SK-MEL-5 (cell line): ENCODE results near the gene YWHAG. TPM values are rescaled to one million over a fixed set of nuclear protein-coding genes. Genes with fewer than 3 reads are reported as not detected.
"Not testable (repeated sequence)": the region's sequence is repeated elsewhere in the genome, so short reads cannot be mapped to it uniquely, and the experiment has no call there.

Source experiments
- DNase-seq: peaks from one replicate; pipeline ENCODE4 v3.0.0-alpha.2; 2016; ENCODE audit warnings: low read depth, low spot score
- in situ Hi-C: cut with HindIII; loops from 2 replicates; pipeline ENCODE4 v1.10.0; 2016; ENCODE audit warnings: low sequenced_read_pairs, high pct_unique_total_duplicates, low pct_unique_long_range_greater_than_20kb
- total RNA-seq: library from RNA; depleted of rRNA; stranded (reverse); fragments of >200 nt; shearing (Covaris generic); gene quantifications from 2 replicates; pipeline ENCODE4 v1.2.3, GENCODE V29; 2014

Gene YWHAG
- total RNA-seq, 1 experiment from 2014 or later, result 69.0 TPM

- in situ Hi-C loops, result no loop called here
These were observed 44.6 kb downstream of the YWHAG start for GRCh38 chr7:76314042-76314721.

GRCh38 chr7:76311838-76312237 is 47.0 kb downstream of the YWHAG start:
- in situ Hi-C loops, DNase-seq: not testable (repeated sequence)

More at GRCh38 chr7:76314042-76314721, 44.6 kb downstream of the YWHAG start:
- DNase-seq, result peak; percentile 97

- in situ Hi-C loops, result no loop called here
- DNase-seq, result peak; percentile 99
These were observed 48.5 kb downstream of the YWHAG start for GRCh38 chr7:76310102-76310957.

- DNase-seq, result not testable (repeated sequence)
These were observed 49.3 kb downstream of the YWHAG start for GRCh38 chr7:76309341-76310101.

GRCh38 chr7:76308874-76309273 is 49.9 kb downstream of the YWHAG start:
- in situ Hi-C loops, DNase-seq: not testable (repeated sequence)

More at GRCh38 chr7:76309341-76310101, 49.3 kb downstream of the YWHAG start:
- in situ Hi-C loops, result not testable (repeated sequence)

- DNase-seq, result no peak
- in situ Hi-C loops, result no loop called here
These were observed 53.9 kb downstream of the YWHAG start for GRCh38 chr7:76304888-76305375.

GRCh38 chr7:76303202-76304147 is 55.3 kb downstream of the YWHAG start:
- DNase-seq, result peak; percentile 97
- in situ Hi-C loops, result no loop called here

GRCh38 chr7:76302347-76303201 is 56.2 kb downstream of the YWHAG start, which contains the start of gene HSPB1:
Gene HSPB1, plus strand, starts transcription at chr7:76302673. Its CDS starts 40 bp downstream, at chr7:76302713.
- in situ Hi-C loops, result no loop called here
- DNase-seq, result peak; percentile 94

GRCh38 chr7:76301000-76301399 is 57.8 kb downstream of the YWHAG start:
- DNase-seq, result no peak
- in situ Hi-C loops, result no loop called here

- DNase-seq, result no peak
- in situ Hi-C loops, result no loop called here
These were observed 58.5 kb downstream of the YWHAG start for GRCh38 chr7:76300166-76300731.

GRCh38 chr7:76296743-76297740 is 61.7 kb downstream of the YWHAG start:
- in situ Hi-C loops, result no loop called here

GRCh38 chr7:76294344-76295024 is 64.3 kb downstream of the YWHAG start:
- in situ Hi-C loops, result no loop called here
- DNase-seq, result peak; percentile 98

More at GRCh38 chr7:76296743-76297740, 61.7 kb downstream of the YWHAG start:
- no peak for DNase-seq

GRCh38 chr7:76293407-76293901 is 65.3 kb downstream of the YWHAG start:
- in situ Hi-C loops, result no loop called here
- no peak for DNase-seq

GRCh38 chr7:76292911-76293310 is 65.9 kb downstream of the YWHAG start:
- in situ Hi-C loops, result not testable (repeated sequence)

More at GRCh38 chr7:76292911-76293310, 65.9 kb downstream of the YWHAG start:
- DNase-seq, result not testable (repeated sequence)
